ENCODE results near the gene WDCP. TPM values are rescaled to one million over a fixed set of nuclear protein-coding genes. Genes with fewer than 3 reads are reported as not detected.
"Not testable (repeated sequence)": the region's sequence is repeated elsewhere in the genome, so short reads cannot be mapped to it uniquely, and the experiment has no call there.

The WDCP gene
- total RNA-seq, 1 donor from 2014 or later, result 7.1 TPM

DNA sequence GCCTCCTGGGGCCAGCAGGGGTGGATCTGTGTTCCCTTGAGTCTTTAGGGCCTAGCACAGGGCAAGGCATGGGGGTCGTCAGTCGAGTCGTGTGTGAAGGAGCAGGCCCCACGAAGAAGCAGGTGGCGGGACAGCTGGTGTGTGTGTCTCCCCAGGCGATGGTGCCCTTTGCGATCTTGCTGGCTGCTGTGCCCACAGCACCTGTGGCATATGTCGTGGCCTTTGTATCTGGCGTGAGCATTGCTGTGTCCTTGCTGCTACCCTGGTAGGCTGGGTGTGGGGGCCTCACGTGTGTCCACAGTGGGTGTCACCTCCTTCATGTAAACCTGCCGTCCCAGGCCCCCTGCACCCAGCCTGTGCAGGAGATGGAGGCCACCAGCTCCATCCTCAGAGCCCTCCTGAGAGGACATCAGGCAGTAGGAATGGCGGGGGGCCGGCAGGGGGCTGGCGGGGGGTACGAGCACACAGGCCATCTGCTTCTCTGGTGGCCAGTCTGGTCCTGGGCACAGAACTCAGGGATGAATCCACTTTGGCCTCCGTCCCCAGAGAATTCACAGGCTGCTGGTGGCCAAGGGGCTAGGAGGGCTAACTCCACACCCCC is 24.1 kb downstream of the WDCP start:
- DNase-seq (ENCODE audit: low read depth in 2 of 2), result no peak

DNA sequence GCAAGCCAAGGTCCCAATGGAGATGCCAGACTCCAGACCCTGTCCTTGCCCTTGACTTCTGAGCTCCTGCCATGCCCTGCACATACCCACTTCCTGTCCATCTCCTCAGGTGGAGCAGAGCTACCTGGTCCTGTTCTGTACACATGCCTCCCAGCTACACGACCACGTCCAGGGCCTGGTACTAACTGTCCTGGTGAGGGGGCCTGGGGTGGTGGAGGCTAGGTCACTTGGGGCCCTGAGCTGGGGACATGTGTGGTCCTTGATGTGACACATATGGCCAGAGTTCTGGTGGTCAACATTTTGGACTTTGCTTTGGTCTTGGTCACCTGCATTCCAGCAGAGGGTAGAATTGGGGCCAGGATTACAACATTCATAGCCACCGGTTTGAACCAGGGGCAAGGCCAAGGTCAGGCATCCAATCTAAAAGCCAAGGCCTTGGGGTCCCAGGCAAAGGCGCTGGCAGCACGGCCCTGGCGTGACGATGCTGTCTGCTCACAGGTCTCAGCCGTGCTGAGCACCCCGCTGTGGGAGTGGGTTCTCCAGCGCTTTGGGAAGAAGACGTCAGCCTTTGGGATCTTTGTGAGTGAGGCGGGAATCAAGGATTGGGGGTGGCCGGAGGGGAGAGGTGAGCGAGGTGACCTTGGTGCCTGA is 24.7 kb downstream of the WDCP start:
- no peak for DNase-seq (ENCODE audit: low read depth in 2 of 2)

DNA sequence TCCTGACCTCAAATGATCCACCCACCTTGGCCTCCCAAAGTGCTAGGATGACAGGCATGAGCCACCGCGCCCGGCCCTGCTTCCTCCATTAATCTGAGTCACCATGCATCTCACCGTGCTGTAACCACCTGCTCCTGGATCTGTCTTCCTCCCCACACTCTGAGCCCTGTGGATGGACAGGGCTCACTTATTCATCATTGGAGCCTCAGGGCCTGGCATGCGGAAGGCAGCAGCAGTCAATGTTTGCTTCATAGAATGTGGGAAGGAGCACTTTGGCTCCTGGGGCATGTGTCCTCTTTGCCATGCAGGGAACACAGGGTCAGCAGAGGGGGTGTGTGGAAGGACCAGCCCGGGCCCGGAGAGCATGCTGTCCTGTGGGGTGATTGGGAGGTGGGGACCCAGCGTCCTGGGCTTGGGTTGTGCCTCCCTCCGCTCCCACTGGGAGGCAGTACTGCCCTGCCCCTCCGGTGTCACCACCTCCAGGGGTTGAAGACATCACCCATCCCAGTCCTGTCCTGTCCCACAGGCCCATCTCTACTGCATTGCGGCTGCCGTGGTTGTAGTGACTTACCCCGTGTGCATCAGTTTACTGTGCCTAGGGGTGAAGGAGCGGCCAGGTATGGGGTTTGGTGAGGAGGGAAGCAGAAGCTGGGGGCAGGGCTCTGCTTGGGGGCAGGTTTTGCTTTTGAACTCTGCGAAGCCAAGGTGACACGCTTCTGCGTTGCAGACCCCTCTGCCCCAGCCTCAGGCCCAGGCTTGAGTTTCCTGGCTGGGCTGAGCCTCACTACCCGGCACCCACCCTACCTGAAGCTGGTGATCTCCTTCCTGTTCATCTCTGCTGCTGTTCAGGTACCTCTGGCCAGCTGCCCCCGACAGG is 25.8 kb downstream of the WDCP start:
- peak; percentile 27 to 29 for DNase-seq (ENCODE audit: low read depth in 2 of 2)

DNA sequence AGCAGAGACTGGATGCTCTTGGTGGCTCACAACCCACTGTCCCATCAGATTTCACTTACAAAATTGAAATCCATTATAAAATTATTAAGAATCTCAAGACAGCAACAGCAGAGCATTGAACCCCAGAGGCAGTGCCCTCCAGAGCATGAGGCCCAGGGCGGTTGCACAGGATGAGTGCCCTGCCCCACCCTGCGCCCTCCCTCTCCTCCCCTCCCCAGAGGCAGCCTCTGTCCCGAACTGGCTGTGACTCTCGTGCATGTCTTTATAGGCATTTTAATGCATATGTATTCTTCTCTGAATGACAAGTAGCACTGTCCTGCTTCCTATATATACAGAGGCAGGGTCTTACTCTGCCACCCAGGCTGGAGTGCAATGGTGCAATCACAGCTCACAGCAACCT is 26.9 kb downstream of the WDCP start:
- no peak for DNase-seq (ENCODE audit: low read depth in 2 of 2)

DNA sequence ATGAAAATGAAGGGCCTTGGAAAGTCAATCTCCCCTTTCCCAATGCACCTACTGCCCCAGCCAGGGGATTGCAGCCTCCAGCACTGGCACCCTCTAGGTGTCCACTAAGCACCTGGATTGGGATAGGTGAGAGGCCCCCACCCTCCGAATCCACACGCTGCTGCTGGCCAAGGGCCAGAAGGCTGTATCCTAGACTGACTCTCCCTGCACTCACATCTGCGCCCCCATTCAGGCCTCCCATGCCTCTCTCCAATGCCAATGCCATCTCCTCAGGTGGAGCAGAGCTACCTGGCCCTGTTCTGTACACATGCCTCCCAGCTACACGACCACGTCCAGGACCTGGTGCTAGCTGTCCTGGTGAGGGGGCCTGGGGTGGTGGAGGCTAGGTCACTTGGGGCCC is 27.5 kb downstream of the WDCP start:
- DNase-seq (ENCODE audit: low read depth in 2 of 2), result no peak

DNA sequence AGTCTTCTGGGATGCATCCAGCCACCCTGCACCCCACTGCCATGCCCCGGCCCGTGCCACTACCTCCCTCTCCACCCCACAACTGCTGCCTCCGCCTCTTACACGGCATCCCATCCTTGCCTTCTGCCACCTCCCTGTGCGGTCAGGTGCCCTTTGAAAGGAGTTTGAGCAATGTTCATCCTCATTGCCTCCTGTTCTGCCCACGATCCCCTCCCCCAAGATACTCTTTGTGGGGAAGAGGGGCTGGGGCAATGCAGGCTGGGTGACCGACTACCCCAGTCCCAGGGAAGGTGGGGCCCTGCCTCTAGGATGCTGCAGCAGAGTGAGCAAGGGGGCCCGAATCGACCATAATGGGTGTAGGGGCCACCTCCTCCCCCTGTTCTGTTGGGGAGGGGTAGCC is 28.9 kb downstream of the WDCP start:
- DNase-seq (ENCODE audit: low read depth in 2 of 2), result no peak

DNA sequence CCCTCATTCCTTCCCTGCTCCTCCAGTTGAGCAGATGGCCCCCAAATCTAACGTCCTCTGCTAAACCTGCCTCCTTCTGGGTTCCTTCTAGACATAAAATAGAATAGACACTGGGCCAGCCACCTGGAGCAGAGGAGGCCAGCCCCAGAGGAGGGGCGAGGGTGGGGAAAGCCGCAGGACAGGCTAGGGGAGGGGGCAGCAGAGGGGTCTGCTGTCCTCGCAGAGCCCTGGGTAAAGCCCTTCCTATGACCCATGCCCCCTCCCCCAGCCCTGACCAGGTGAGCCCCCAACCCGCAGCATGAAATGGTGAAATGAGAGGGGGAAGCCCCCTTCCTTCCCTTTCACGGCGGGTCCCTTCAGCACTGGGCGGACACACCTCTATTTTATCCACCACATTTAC is 29.5 kb downstream of the WDCP start:
- DNase-seq (ENCODE audit: low read depth in 2 of 2), result no peak

DNA sequence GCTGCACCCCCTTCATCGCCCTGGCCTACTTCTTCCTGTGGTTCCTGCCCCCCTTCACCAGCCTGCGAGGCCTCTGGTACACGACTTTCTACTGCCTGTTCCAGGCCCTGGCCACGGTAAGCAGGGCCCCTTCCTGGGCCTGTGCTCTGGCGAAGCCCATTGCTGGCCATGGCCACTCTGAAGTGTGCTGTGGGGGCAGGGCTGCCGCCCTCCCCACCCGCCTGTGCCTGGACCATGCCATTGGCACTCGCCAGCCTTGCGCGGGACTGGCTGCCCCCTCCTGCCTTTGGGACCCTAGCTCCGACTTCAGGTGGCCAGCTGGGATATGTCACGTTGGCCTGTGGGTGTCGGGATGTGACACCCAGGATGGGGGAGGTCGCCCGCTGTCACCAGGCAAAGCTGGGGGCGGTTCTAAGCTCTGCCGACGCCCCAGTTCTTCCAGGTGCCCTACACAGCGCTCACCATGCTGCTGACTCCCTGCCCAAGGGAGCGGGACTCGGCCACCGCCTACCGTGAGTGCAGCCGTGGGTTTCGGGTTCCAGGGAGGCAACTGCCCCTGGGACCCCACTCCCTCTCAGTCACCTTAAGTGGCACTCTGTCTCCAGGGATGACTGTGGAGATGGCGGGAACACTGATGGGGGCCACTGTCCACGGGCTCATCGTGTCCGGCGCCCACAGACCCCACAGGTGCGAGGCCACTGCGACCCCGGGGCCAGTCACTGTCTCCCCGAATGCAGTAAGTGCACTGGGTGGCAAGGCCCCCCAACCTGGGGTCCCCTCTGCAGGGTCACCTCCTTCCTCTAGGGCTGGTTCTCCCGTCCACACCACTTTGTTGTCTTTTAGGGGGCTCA is 30.1 kb downstream of the WDCP start:
- DNase-seq (ENCODE audit: low read depth in 2 of 2), result no peak

DNA sequence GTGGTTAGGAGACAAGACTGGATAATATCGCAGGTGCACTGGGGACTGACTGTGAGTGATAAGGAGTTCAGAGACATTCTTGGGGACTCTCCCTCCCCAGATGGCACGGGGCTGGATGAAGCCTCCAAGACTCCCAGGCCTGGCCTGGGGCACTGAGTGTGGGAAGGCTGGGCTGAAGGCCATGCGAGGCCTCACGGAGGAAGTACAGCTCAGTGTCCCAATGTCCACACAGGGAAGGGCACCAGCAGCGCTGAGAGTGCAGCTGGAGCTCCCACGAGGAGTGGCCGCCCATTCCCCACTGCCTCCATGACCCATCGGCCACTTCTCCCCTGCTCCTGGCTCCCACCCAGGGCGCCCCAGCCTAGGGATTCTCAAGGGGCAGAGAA is 30.8 kb downstream of the WDCP start:
- no peak for DNase-seq (ENCODE audit: low read depth in 2 of 2)

DNA sequence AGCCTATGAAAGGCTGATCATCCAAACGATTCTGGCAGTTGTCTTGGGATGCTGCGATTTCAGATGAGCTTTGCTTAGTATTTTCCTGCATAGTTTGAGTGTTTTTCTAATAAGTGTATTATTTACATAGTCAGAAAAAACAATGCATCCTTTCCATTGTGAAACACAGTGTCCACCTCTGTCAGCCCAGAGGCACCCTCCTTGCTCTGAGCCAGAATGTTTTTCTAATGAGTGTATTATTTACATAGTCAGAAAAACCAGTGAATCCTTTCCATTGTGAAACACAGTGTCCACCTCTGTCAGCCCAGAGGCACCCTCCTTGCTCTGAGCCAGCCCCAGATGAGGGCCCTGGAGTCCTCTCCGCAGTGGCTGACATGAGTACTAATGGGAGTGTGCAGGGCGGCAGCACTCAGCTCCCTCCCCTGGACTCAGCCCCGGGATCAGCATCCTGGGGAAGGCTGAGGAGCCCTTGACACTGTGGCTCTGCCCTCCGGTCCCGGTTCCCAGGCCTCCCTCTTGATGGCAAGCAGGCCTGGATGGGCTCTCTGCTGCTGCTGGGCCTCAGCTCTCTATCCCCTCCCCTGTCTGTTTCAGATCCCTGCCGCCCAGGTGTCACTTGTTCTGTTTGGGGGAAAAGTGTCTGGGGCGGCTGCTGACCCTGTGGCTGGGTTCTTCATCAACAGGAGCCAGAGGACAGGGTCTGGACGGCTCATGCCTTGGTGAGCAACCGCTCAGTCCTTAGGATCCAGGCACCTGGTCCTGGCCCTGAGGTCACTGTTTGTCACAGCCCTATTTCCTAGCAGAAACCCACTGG is 31.4 kb downstream of the WDCP start:
- peak; percentile 57 to 68 for DNase-seq (ENCODE audit: low read depth in 2 of 2)

DNA sequence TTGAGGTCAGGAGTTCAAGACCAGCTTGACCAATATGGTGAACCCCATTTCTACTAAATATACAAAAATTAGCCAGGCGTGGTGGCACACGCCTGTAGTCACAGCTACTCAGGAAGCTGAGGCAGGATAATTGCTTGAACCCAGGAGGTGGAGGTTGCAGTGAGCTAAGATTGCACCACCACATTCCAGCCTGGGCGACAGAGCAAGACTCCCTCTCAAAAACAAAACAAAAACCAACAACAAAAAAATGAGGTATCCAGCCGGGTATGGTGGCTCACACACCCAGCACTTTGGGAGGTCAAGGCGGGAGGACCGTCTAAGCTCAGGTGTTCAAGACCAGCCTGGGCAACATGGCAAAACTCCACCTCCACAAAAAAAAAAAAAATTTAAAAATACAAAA is 32.3 kb downstream of the WDCP start:
- DNase-seq (ENCODE audit: low read depth in 2 of 2), result not testable (repeated sequence)

DNA sequence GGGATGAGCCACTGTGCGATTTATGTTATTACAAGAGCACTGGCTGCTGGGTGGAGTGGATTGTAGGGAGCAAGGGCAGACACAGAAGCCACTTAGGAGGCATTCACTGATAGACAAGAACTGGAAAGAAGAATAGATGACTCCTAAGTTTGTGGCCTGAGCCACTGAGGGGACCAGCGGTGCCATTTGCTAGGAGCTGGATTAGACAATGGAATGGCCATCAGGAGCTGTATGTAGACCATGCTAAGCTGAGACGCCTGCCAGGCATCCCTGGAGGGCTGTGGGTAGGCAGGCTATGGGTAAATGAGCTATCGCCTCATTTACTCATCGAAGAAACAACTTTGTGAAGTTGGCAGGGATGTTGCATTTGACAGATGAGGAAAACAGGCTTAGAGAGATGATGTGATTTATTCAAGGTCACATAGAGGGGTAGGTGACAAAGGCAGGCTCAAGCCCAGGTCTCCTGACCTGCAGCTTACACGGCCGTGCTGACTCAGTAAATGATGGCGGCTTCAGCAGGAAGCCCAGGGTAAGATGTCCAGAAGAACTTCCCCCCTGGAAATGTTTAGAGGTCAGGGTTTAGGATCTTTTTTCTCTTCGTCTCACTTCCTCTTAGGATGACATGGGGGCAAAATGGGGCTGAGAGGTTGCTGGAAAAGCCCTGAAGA is 34.5 kb downstream of the WDCP start:
- no peak for DNase-seq (ENCODE audit: low read depth in 2 of 2)

DNA sequence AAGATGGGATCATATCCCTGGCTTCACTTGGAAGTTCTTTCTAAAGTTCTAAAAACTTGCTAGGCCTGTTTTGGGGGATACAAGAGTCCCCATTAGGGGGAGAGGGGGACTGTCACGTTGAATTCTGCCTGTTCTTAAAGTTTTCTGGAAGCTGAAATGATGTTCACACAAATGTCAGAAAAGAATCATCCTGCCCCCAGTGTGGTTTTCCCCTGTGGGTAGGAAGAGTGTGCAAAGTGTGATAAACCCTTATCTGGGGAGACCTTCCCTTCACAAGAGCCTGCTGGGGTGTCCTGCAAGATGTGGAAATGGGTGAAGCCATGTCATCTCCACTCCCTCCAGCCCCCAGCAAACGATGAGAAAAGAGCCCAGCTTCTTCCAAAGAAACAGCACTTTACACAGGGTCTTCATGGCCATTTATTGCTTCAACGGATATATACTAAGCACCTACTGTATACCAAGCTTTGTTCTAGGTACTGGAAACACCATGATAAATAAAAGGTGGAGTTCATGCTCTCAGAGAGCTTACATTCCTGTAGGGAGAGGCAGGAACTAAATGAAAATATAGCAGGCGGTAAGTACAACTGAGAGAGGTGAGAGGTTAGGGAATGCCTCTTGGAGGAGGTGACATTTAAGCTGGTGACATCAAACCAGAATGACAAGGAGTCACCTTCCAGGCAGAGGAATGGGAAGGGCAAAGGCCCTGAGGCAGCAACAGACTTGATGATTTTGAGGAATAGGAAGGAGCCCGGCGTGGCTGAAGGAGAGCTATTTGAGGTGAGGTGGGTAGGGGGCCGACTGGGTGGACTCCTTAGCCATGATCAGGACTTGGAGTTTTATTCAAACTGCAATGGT is 35.7 kb downstream of the WDCP start:
- DNase-seq (ENCODE audit: low read depth in 2 of 2), result no peak

DNA sequence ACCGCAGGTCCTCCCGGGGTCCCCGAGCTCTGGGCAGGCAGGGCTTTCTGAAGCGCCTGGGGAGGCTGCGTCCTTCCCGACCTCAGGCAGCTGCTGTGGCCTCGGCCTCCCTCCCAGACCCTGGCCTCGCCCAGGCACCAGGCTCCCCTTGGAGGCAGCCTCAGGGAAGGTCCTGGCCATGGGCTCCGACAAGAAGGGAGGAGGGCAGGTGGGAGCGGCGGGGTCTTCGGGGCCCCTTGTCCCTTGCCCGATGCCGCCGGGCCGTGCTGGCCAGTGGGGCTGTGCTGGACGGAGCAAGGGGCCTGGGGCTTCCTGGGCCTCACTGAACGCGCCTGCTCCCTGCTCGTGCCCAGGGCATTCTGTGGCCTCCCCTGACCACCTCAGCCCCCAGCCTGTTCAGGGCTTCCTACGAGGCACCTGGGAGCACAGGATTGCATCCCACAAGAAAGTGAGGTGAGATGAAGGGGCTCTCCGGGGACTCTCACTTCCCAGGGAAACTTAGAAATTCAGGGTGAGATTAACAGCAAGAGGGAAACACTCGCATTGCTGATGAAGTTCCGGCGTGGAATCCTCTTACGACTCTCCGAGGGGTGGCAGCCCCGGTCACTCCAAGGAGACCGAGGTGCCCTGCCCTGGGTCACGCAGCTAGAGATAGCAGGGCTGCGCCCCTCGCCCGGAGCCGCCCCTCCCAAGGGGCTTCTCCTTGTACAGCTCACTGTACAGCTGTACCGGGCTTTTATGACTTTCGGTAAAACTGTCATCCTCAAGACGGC is 36.5 kb downstream of the WDCP start:
- no peak for DNase-seq (ENCODE audit: low read depth in 2 of 2)

DNA sequence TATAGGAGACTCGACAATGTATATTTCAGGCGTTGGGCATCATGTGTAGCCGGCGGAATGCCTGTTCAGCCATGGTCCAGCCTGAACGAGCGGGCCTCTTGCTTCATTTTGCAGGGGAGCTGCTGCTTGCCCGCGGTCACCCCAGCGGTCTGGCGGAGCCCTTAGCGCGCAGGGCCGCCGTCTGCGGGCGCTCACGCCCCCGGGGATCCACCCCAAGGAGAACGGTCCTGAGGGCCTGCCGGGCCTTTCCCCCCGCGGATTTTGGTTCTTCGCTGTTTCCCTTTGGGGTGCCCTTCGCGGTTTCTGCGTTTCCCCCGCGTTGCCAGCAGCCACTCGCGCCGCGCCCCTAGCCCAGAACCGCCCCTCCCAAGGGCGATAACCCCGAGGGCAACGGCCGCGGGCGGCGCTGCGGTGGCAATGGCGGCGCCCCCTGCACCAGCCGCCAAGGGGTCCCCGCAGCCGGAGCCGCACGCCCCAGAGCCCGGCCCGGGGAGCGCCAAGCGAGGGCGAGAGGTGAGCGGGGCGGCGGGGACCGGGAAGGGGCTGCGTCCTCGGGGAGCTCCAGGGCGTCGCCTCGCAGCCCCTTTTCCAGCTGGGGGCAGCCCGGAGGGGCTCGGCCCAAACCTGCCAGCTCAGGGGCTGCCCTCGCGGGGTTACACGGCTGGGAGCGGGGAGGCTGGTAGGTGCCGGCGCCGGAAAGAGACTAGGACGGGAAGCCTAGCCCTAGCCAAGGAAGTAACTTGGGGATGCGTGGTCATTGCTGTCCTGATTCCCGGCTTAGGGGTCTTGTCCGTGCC is 37.3 kb downstream of the WDCP start, which contains the start of gene MFSD2B:
MFSD2B (plus strand) TSS at position 406 of the 797 bp plus-strand sequence; CDS start at position 418, 12 bp downstream.
- peak in 1 of 2 donors; percentile 15 for DNase-seq (ENCODE audit: low read depth in 2 of 2)

DNA sequence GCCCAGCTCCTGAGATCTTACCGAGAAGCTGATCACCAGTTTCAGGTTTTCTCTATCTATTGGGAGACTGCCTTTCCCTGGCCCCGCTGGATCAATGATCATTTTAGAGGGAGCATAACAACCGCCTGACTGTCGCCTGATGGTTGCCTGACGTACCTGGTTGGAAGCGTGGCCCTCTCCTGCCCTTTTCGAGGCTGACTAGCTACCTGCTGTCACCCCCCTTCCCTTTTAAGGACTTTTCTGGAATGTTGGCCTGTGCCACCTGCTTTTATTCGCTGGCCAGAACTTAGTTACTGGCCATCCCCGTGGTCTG is 37.9 kb downstream of the WDCP start:
- no peak for DNase-seq (ENCODE audit: low read depth in 2 of 2)

DNA sequence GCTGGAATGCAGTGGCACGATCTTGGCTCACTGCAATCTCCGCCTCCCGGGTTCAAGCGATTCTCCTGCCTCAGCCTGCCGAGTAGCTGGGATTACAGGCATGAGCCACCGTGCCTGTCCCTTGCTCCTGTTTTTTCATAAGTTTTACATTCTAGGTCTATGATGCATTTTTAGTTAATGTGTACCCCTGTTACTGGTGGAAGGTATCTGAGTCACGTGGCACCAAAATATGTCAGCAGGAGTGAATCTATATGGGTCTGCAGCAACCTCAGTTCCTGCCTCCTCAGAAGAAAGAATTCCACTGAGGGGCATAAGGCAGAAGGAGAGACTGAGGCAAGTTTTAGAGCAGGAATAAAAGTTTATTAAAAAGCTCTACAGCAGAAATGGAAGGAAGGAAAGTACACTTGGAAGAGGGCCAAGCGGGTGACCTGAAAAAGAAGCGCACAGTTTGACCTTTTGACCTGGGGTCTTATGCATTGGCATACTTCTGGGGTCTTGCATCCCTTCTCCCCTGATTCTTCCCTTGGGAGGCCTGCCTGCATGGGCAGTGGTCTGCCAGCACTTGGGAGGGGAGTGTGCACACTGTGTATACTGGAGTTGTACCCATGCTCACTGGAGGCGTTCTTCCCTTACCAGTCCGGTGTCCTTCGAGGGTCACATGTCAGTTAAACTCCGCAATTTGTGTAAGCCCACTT is 38.4 kb downstream of the WDCP start:
- no peak for DNase-seq (ENCODE audit: low read depth in 2 of 2)
